ENCODE data around the gene BCL2.
"Not testable (repeated sequence)": the region's sequence is repeated elsewhere in the genome, so short reads cannot be mapped to it uniquely, and the experiment has no call there.

Gene BCL2

GRCh38 chr18:63257453-63257852, 62.1 kb downstream of the BCL2 start:
- no peak for DNase-seq

GRCh38 chr18:63255435-63255834, 64.1 kb downstream of the BCL2 start:
- no peak for DNase-seq

GRCh38 chr18:63254716-63255399, 64.7 kb downstream of the BCL2 start:
- no peak for DNase-seq

- DNase-seq: peak; percentile 58
These were observed 65.9 kb downstream of the BCL2 start for GRCh38 chr18:63253428-63254372.

GRCh38 chr18:63253014-63253413, 66.6 kb downstream of the BCL2 start:
- no peak for DNase-seq

- DNase-seq: no peak
These were observed 69.8 kb downstream of the BCL2 start for GRCh38 chr18:63249771-63250170.

- no peak for DNase-seq
These were observed 71.6 kb downstream of the BCL2 start for GRCh38 chr18:63247926-63248325.

GRCh38 chr18:63247506-63247905, 72.1 kb downstream of the BCL2 start:
- DNase-seq: no peak

- DNase-seq: no peak
These were observed 74.0 kb downstream of the BCL2 start for GRCh38 chr18:63245600-63245999.

- no peak for DNase-seq
These were observed 75.0 kb downstream of the BCL2 start for GRCh38 chr18:63244607-63245006.

GRCh38 chr18:63241760-63242159, 77.8 kb downstream of the BCL2 start:
- no peak for DNase-seq

GRCh38 chr18:63241317-63241712, 78.3 kb downstream of the BCL2 start:
- no peak for DNase-seq

- no peak for DNase-seq
These were observed 78.8 kb downstream of the BCL2 start for GRCh38 chr18:63240531-63241316.

- DNase-seq: no peak
These were observed 80.9 kb downstream of the BCL2 start for GRCh38 chr18:63238693-63239075.

- peak; percentile 88 for DNase-seq
These were observed 81.5 kb downstream of the BCL2 start for GRCh38 chr18:63237881-63238692.

- DNase-seq: no peak
These were observed 82.4 kb downstream of the BCL2 start for GRCh38 chr18:63236921-63237846.

GRCh38 chr18:63236406-63236805, 83.2 kb downstream of the BCL2 start:
- DNase-seq: no peak

GRCh38 chr18:63235920-63236319, 83.6 kb downstream of the BCL2 start:
- DNase-seq: not testable (repeated sequence)

GRCh38 chr18:63234841-63235240, 84.7 kb downstream of the BCL2 start:
- no peak for DNase-seq

- no peak for DNase-seq
These were observed 85.1 kb downstream of the BCL2 start for GRCh38 chr18:63234432-63234831.

- no peak for DNase-seq
These were observed 86.2 kb downstream of the BCL2 start for GRCh38 chr18:63233334-63233733.

All from fibroblast of skin of right biceps (primary cell).